ENCODE results near the gene FRMPD4. TPM values are rescaled to one million over a fixed set of nuclear protein-coding genes. Genes with fewer than 3 reads are reported as not detected.

FRMPD4 gene
- total RNA-seq, 1 experiment from 2014 or later = 0.24 TPM

- H3K4me3 Mint-ChIP-seq = no peak overlapping the region
- no peak overlapping the region for H3K9ac ChIP-seq (ENCODE audit: extremely low read depth, insufficient read length, low read length)
- no peak overlapping the region for H3K18ac ChIP-seq (ENCODE audit: insufficient read length, low read depth, low read length)
- no peaks in the 10 kb centered on the region for H3K27me3 Mint-ChIP-seq (ENCODE audit: low read depth)
- no peak overlapping the region for H3K4me2 ChIP-seq (ENCODE audit: insufficient read depth, insufficient read length, low read length)
- H3K79me1 ChIP-seq (ENCODE audit: insufficient read depth, low read depth, low read length, poor library complexity, severe bottlenecking) = no peaks in the 10 kb centered on the region
- no peaks in the 10 kb centered on the region for H4K20me1 ChIP-seq (ENCODE audit: control insufficient read depth, insufficient read depth, insufficient read length)
- no peak overlapping the region for H2BK120ac ChIP-seq (ENCODE audit: low read depth, low read length, poor library complexity, severe bottlenecking)
- H3K56ac ChIP-seq (ENCODE audit: insufficient read length, low read depth, low read length) = no peak overlapping the region
- peaks cover 48 to 57% of the 10 kb centered on the region in 2 experiments for H3K9me3 Mint-ChIP-seq
- no peak overlapping the region for H4K8ac ChIP-seq (replicated peaks; ENCODE audit: insufficient read length, low read depth, low read length)
- peaks cover 0 to 3% (median 0%) of the 10 kb centered on the region in 3 experiments; a peak in 2 of 7 replicates for H3K36me3 Mint-ChIP-seq (ENCODE audit: insufficient read depth in 1 of 3, low read depth in 3 of 3)
- no peak overlapping the region for H3K27ac Mint-ChIP-seq
- H3K9me3 ChIP-seq (ENCODE audit: control insufficient read depth, low read depth, low read length) = no peaks in the 10 kb centered on the region
- H2BK15ac ChIP-seq (ENCODE audit: low read depth, low read length) = no peak overlapping the region
- no peak overlapping the region for H2BK20ac ChIP-seq (ENCODE audit: low read depth, low read length, poor library complexity, severe bottlenecking)
- H3K79me2 ChIP-seq (ENCODE audit: insufficient read depth, low read length) = no peaks in the 10 kb centered on the region
- H3T11ph ChIP-seq (ENCODE audit: low read length) = no peak overlapping the region
- H3K14ac ChIP-seq (ENCODE audit: insufficient read depth, low read length) = no peak overlapping the region
- H2AK5ac ChIP-seq (ENCODE audit: insufficient read length, low read length) = no peak overlapping the region
- no peak overlapping the region for H2BK5ac ChIP-seq (ENCODE audit: insufficient read length, low read length)
- H3K4me1 ChIP-seq (ENCODE audit: insufficient read depth, low read length) = no peaks in the 10 kb centered on the region
- H3K27ac ChIP-seq (ENCODE audit: insufficient read length, low read depth, low read length) = no peak overlapping the region
- no peaks in the 10 kb centered on the region for H3K4me1 Mint-ChIP-seq
- no peak overlapping the region for H3K23ac ChIP-seq (ENCODE audit: insufficient read length, low read depth, low read length)
- H2AFZ ChIP-seq (ENCODE audit: low read length) = no peak overlapping the region
- no peaks in the 10 kb centered on the region for H3K27me3 ChIP-seq (ENCODE audit: insufficient read depth, low read length)
- no peak for TF ChIP-seq CTCF (conservative IDR thresholded peaks at IDR 0.05)
- H4K91ac ChIP-seq (ENCODE audit: insufficient read length, low read depth, low read length) = no peak overlapping the region
- no peak for DNase-seq
- H3K4ac ChIP-seq (ENCODE audit: low read depth, low read length) = no peak overlapping the region
- H2BK12ac ChIP-seq (ENCODE audit: insufficient read length, low read depth, low read length) = no peak overlapping the region
- H4K5ac ChIP-seq (ENCODE audit: insufficient read length, low read depth, low read length) = no peak overlapping the region
- no peaks in the 10 kb centered on the region for H3K23me2 ChIP-seq (ENCODE audit: insufficient read length, low read depth, low read length, poor library complexity, severe bottlenecking)
Measured at GRCh38 chrX:12360986-12361598, 222.8 kb downstream of the FRMPD4 start.

Measured in H9 (cell line).